ENCODE data around the gene ICAM2.
"Not testable (repeated sequence)": the region's sequence is repeated elsewhere in the genome, so short reads cannot be mapped to it uniquely, and the experiment has no call there.

Gene ICAM2

GRCh38 chr17:63987221-63988126 is 33.0 kb downstream of the ICAM2 start:
- H3K4me1 Mint-ChIP-seq (ENCODE audit: low read depth): peaks cover 30% of the 10 kb centered on the region
- no peak overlapping the region for H3K4me3 Mint-ChIP-seq
- peaks cover 10% of the 10 kb centered on the region for H3K27me3 Mint-ChIP-seq (ENCODE audit: low read depth)
- H3K27ac Mint-ChIP-seq: peak overlapping the region; percentile 59
- peaks cover 6% of the 10 kb centered on the region for H3K9me3 Mint-ChIP-seq
- H3K36me3 Mint-ChIP-seq (ENCODE audit: low read depth): peaks cover 3% of the 10 kb centered on the region

- Mint-ChIP-seq H3K4me1 (ENCODE audit: low read depth) (peaks cover 29% of the 10 kb centered on the region), H3K27ac (peak overlapping the region; percentile 62), H3K4me3 (no peak overlapping the region), H3K9me3 (peaks cover 11% of the 10 kb centered on the region), H3K36me3 (ENCODE audit: low read depth) (peaks cover 7% of the 10 kb centered on the region), H3K27me3 (ENCODE audit: low read depth) (peaks cover 3% of the 10 kb centered on the region)
Measured at GRCh38 chr17:63986821-63987220, 33.6 kb downstream of the ICAM2 start.

DNA sequence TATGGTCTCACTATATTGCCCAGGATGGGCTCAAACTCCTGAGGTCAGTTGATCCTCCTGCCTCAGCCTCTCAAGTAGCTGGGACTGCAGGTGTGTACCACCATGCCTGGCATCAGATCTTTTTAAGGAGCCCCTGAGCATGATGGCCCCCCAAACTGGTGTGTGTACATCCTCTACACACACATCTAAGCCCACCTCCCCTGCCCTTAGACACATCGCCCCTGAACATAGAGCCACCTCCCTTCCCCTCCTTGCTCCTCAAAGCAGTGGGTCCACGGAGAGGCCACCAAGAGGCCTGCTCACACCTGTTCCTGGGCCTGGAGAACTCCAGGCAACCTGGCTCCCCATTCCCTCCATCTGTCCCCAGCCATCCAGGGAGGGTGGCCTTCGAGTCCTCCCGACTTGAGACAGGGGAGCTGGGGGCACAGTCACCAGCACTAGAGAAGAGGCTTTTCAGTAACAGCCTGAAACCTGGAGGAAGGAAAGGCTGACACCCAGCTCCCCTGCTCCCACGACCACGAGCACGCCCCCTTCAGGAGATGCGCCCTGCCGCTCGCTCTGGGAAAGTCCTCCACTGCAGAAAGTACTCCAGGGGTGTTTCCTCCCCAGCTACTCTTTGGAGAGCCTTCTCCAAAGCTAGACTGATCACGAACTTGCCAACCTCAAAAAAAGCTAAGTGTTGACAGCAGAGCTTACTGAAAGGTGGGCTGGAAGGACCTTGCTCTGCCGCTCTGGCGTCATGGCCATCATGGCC is 34.9 kb downstream of the ICAM2 start:
- H3K4me1 Mint-ChIP-seq (ENCODE audit: low read depth): peaks cover 22% of the 10 kb centered on the region
- no peaks in the 10 kb centered on the region for H3K27me3 Mint-ChIP-seq (ENCODE audit: low read depth)
- peaks cover 7% of the 10 kb centered on the region for H3K36me3 Mint-ChIP-seq (ENCODE audit: low read depth)
- H3K27ac Mint-ChIP-seq: peak overlapping the region; percentile 75
- H3K9me3 Mint-ChIP-seq: peaks cover 13% of the 10 kb centered on the region
- H3K4me3 Mint-ChIP-seq: no peak overlapping the region

DNA sequence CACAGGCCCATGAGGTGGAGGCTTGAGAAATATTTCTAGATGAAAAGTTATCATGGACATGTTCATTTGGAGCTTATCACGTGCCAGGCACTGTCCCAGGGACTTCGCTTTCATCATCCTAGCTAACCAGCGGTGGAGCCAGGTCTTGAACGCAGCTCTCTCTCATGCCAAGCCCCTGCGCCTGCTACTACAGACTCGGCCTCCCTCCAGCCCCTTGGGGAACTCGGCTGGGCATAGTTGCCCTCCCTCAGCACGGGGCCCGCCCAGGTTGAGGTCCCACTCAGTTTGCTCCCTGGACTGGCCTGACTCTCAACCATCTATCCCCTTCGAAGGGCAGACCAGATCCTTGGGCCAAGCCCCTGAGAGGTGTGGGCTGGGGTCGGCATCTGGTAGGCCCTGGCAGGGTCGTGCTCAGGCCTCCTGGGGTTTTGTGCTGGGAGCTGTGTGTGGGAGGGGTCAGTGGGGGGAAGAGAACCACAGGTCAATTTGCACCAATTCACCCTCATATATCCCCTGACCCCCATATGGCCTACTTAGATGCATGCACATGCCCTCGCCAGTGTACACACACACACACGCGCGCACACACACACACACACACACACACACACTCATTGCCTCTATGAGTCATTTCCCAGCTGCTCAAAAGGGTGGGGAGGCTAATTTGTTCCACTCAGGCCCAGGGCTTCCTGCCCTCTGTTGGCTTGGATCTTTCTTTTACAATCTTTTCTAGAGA is 35.6 kb downstream of the ICAM2 start:
- H3K9me3 Mint-ChIP-seq: peaks cover 13% of the 10 kb centered on the region
- no peak overlapping the region for H3K4me3 Mint-ChIP-seq
- no peaks in the 10 kb centered on the region for H3K27me3 Mint-ChIP-seq (ENCODE audit: low read depth)
- H3K27ac Mint-ChIP-seq: peak overlapping the region; percentile 75
- peaks cover 7% of the 10 kb centered on the region for H3K36me3 Mint-ChIP-seq (ENCODE audit: low read depth)
- H3K4me1 Mint-ChIP-seq (ENCODE audit: low read depth): peaks cover 17% of the 10 kb centered on the region

- Mint-ChIP-seq H3K36me3 (ENCODE audit: low read depth) (peaks cover 7% of the 10 kb centered on the region), H3K4me3 (no peak overlapping the region), H3K4me1 (ENCODE audit: low read depth) (peaks cover 17% of the 10 kb centered on the region), H3K9me3 (peaks cover 13% of the 10 kb centered on the region), H3K27me3 (ENCODE audit: low read depth) (no peaks in the 10 kb centered on the region), H3K27ac (peak overlapping the region; percentile 39)
Measured at GRCh38 chr17:63984236-63984635, 36.2 kb downstream of the ICAM2 start.

DNA sequence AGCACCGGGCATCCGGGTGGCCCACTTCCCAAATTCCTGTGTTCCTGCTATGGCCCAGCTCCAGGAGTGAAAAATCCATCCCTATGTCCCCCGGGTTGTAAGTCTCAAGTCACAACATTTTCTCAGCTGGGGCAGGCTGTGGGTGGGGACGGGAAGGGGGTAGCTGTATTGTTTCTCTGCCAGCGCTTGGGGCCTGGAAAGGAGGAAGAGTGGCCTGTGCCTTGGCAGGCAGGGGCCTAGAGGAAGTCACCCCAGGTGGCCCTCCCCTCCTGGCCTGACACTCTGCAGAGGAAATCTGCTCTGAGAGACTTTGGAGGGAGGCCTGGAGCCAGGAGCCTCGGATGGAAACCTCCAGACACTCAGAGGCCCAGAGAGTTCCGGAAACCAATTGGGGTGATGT is 37.1 kb downstream of the ICAM2 start:
- Mint-ChIP-seq H3K27me3 (ENCODE audit: low read depth) (no peaks in the 10 kb centered on the region), H3K4me3 (no peak overlapping the region), H3K4me1 (ENCODE audit: low read depth) (peaks cover 17% of the 10 kb centered on the region), H3K9me3 (peaks cover 13% of the 10 kb centered on the region), H3K27ac (no peak overlapping the region), H3K36me3 (ENCODE audit: low read depth) (peaks cover 7% of the 10 kb centered on the region)

DNA sequence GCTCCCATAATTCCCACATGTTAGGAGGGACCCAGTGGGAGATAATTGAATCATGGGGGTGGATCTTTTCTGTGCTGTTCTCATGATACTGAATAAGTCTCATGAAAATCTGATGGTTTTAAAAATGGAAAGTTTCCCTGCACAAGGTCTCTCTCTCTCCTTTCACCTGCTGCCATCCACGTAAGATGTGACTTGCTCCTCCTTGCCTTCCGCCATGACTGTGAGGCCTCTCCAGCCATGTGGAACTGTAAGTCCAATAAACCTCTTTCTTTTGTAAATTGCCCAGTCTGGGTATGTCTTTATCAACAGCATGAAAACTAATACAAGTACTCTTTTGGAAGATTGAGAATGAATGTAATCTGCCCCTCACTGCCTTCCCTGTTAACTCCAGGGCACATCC is 37.8 kb downstream of the ICAM2 start:
- peaks cover 17% of the 10 kb centered on the region for H3K4me1 Mint-ChIP-seq (ENCODE audit: low read depth)
- H3K27me3 Mint-ChIP-seq (ENCODE audit: low read depth); H3K4me3 Mint-ChIP-seq; H3K36me3 Mint-ChIP-seq (ENCODE audit: low read depth); H3K27ac Mint-ChIP-seq: not testable (repeated sequence)
- H3K9me3 Mint-ChIP-seq: peaks cover 13% of the 10 kb centered on the region

GRCh38 chr17:63978272-63979200 is 41.9 kb downstream of the ICAM2 start:
- peaks cover 3% of the 10 kb centered on the region for H3K4me1 Mint-ChIP-seq (ENCODE audit: low read depth)
- H3K4me3 Mint-ChIP-seq: no peak overlapping the region
- peaks cover 13% of the 10 kb centered on the region for H3K9me3 Mint-ChIP-seq
- peaks cover 7% of the 10 kb centered on the region for H3K36me3 Mint-ChIP-seq (ENCODE audit: low read depth)
- no peak overlapping the region for H3K27ac Mint-ChIP-seq
- no peaks in the 10 kb centered on the region for H3K27me3 Mint-ChIP-seq (ENCODE audit: low read depth)

DNA sequence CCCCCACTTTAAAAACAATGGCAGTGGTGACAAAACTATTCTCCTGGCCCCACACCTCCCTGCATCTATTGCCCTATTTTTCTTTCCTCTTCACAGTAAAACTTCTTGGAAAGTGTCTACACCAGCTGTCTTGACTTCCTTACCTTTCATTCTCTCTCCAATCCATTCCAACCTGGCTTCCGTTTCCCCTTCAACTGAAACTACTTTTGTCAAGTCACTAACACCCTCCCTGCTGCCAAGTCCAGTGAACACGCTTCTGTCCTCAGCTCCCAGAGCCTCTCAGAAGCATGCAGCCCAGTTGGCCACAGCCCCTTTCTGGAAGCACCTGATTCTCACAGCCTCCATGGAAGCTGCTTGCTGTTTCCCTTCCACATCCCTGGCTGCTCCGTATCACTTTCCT is 43.7 kb downstream of the ICAM2 start:
- Mint-ChIP-seq H3K27ac (no peak overlapping the region), H3K27me3 (ENCODE audit: low read depth) (no peaks in the 10 kb centered on the region), H3K9me3 (peaks cover 1% of the 10 kb centered on the region), H3K4me3 (no peak overlapping the region), H3K36me3 (ENCODE audit: low read depth) (no peaks in the 10 kb centered on the region), H3K4me1 (ENCODE audit: low read depth) (peaks cover 5% of the 10 kb centered on the region)

DNA sequence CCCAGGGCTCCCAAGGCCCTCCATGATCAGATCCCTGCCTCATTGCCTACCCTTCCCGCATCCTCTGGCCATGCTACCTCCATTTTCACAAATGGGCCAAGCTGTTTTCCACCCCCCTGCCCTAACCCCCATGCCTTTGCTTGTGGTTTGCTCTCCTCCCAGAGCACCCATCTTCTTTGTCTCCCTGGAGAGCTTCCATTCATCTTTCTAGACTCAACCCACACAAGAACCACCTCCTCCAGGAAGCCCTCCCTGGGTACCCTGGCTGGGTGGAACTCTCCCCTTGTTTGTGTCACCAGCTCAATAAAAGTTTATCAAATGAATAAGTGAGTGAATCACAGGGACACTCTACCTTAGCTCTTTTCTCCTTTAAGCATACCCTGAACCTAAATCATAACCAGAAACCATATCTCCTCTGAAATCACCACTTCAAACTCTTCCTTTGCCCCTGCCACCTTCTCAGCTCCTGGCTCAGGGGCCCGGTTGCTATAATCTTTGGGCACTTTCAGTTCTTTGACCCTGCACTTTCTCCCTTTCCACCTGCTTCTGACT is 44.8 kb downstream of the ICAM2 start:
- no peak overlapping the region for H3K4me3 Mint-ChIP-seq
- H3K27ac Mint-ChIP-seq: no peak overlapping the region
- H3K27me3 Mint-ChIP-seq (ENCODE audit: low read depth): no peaks in the 10 kb centered on the region
- no peaks in the 10 kb centered on the region for H3K9me3 Mint-ChIP-seq
- H3K36me3 Mint-ChIP-seq (ENCODE audit: low read depth): no peaks in the 10 kb centered on the region
- H3K4me1 Mint-ChIP-seq (ENCODE audit: low read depth): peaks cover 5% of the 10 kb centered on the region

GRCh38 chr17:63974594-63975192 is 45.7 kb downstream of the ICAM2 start:
- Mint-ChIP-seq H3K4me1 (ENCODE audit: low read depth) (peaks cover 5% of the 10 kb centered on the region), H3K27ac (no peak overlapping the region), H3K9me3 (no peaks in the 10 kb centered on the region), H3K27me3 (ENCODE audit: low read depth) (peaks cover 6% of the 10 kb centered on the region), H3K36me3 (ENCODE audit: low read depth) (no peaks in the 10 kb centered on the region), H3K4me3 (no peak overlapping the region)

DNA sequence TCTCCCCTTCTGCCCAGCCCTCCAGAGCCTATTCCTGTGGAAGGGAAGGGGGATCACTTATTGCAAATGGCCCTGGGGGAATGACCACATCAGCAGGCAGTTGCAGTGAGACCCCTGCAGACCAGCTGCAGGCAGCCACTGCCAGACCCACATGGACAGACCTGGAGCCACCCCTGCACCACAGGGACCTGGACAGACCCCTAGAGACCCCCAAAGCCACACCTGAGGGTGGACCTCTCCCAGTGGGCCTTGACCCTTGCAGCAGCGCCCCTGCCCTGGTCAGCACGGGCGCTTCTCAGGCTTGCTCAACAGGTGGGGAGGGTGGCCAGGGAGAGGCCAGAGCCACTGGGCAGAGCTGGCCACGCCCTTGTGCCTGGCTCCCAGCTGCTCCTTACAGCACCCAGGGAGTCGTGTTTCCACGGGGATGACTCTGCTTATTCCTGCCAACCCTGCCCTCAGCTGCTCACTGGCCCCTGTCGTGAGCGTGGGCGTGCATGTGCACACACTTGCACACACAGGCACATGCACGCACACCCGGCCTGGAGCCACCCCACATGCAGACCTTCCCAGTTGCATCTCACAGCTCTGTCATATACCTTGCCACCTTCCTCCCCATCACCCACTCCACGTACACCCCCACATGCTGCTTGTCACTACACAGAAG is 46.4 kb downstream of the ICAM2 start:
- Mint-ChIP-seq H3K4me3 (no peak overlapping the region), H3K27ac (no peak overlapping the region)

DNA sequence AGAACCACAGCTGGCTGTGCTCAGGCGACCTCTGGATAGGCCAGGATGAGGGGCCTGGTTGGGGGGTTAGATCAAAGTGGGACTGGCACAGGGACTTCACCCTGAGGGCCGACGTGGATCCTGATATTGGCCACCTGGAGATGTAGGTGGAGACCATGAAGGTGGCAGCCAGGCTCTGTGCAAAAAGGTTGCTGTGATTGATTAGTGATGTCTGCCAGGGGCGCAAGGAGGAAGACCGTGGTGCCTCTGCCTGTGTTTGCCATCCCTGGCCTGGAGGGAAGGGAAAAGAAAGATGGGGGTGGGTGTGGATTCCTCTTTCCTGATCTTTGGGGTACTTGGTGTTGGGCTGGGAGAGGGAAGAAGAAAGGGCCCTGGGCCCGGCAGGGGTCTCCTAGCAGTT is 47.2 kb downstream of the ICAM2 start:
- Mint-ChIP-seq H3K4me3 (no peak overlapping the region), H3K9me3 (no peaks in the 10 kb centered on the region), H3K4me1 (ENCODE audit: low read depth) (peaks cover 5% of the 10 kb centered on the region), H3K27ac (no peak overlapping the region), H3K36me3 (ENCODE audit: low read depth) (no peaks in the 10 kb centered on the region), H3K27me3 (ENCODE audit: low read depth) (peaks cover 15% of the 10 kb centered on the region)

More for the DNA sequence above, 46.4 kb downstream of the ICAM2 start:
- Mint-ChIP-seq H3K27me3 (ENCODE audit: low read depth) (peaks cover 10% of the 10 kb centered on the region), H3K4me1 (ENCODE audit: low read depth) (peaks cover 5% of the 10 kb centered on the region), H3K9me3 (no peaks in the 10 kb centered on the region), H3K36me3 (ENCODE audit: low read depth) (no peaks in the 10 kb centered on the region)

Data from T-helper 1 cell treated with Interleukin-12 subunit alpha and Interleukin-12 subunit beta and Interleukin-4 antibody, amounts not matched to agents 30 μg/mL and 1 μg/mL, for 36 hours (primary cell).